Esophagus muscularis mucosa (tissue), 4 donors: Measurements from ENCODE around the gene SLC33A1. TPM values are rescaled to one million over a fixed set of nuclear protein-coding genes. Genes with fewer than 3 reads are reported as not detected.

ENCODE experiments used
- DNase-seq: peaks from one replicate; pipeline ENCODE4 v3.0.0-alpha.2; 2017; ENCODE audit errors: extremely low spot score
- H3K27ac ChIP-seq, 4 donors: fragments of 200-600 bp; sonication (generic); replicated peaks in 1 of 4; 1 replicate in 3 of 4; 2 replicates in 1 of 4; pipeline ENCODE4 v1.5.1; 2016 to 2019; ENCODE audit warnings: mild to moderate bottlenecking in 1 of 4
- H3K27me3 ChIP-seq, 4 donors: fragments of 200-600 bp; sonication (generic); one replicate each; pipeline versions ENCODE4 v1.5.1 to v1.6.0; 2016 to 2019
- H3K36me3 ChIP-seq, 4 donors: fragments of 200-600 bp; sonication (generic); one replicate each; pipeline ENCODE4 v1.5.1; 2016 to 2019
- H3K4me1 ChIP-seq, 4 donors: fragments of 200-600 bp; sonication (generic); one replicate each; pipeline ENCODE4 v1.5.1; 2016 to 2019
- H3K4me3 ChIP-seq, 4 donors: fragments of 200-600 bp; sonication (generic); 1 replicate in 2 of 4; 2 replicates in 2 of 4; pipeline ENCODE4 v1.5.1; 2016 to 2019; ENCODE audit warnings: mild to moderate bottlenecking in 4 of 4, moderate library complexity in 1 of 4
- H3K9me3 ChIP-seq, 4 donors: fragments of 200-600 bp; sonication (generic); 1 replicate in 3 of 4; 2 replicates in 1 of 4; pipeline ENCODE4 v1.5.1; 2016 to 2019
- EP300 ChIP-seq: sonication (generic); formaldehyde crosslinking; IDR thresholded peaks from one replicate; pipeline ENCODE4 v1.6.1; 2017; ENCODE audit warnings: antibody characterized with exemption
- POLR2A ChIP-seq: fragments of 450-650 bp; IDR thresholded peaks from one replicate; pipeline ENCODE4 v1.6.1; 2017; ENCODE audit warnings: antibody characterized with exemption, moderate library complexity, mild to moderate bottlenecking, low read depth
- POLR2AphosphoS5 ChIP-seq, 2 donors: sonication (generic); formaldehyde crosslinking; IDR thresholded peaks; one replicate each; pipeline ENCODE4 v1.6.1; 2017; ENCODE audit warnings: antibody characterized with exemption in 2 of 2
- WGBS: methylation state at CpG from one replicate; pipeline ENCODE4 v1.1.5; 2018; 5-methylcytosine and 5-hydroxymethylcytosine counted together
- intact Hi-C: fragments of 100-400 bp; cut with DNase I; formaldehyde crosslinking; loops from one replicate; pipeline ENCODE4 v1.15.1; 2023
- total RNA-seq, 4 donors: library from RNA; depleted of rRNA; stranded (reverse); fragments of >200 nt; gene quantifications; one replicate each; pipeline versions ENCODE4 v1.1.0 to v1.2.1, GENCODE V29; 2016
- TF ChIP-seq, protein P1 (sequence below), 3 experiments: fragments of 200-600 bp in 2 of 3; fragments of 450-650 bp in 1 of 3; sonication (generic) in 2 of 3; IDR thresholded peaks; one replicate each; pipeline ENCODE4 v1.5.1; 2017 to 2019; ENCODE audit warnings: antibody characterized with exemption in 3 of 3, mild to moderate bottlenecking in 2 of 3, moderate library complexity in 1 of 3

Gene SLC33A1
- total RNA-seq, 4 donors from 2014 or later: 17.4 to 22.2 (median 19.8) TPM

DNA sequence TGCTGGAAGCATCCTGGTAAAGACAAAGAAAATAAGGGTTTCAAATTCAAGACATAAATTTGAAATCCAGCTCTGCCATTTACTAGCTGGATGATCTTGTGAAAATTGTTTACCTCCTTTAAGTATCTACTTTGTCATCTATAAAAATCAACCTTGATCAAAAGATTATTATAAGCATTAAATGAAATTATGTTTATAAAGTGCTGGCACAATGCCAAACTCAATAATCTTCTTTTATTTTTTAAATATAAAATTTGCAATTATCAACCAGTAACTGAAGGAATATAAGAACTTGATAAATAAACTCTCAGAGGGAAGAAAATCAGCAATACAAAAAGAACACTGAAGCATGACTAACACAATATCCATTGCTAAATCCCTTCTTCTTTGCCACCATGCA is 73.9 kb downstream of the SLC33A1 start:
- Histone ChIP-seq H3K36me3 (peaks cover 8 to 38% (median 16%) of the 10 kb centered on the region in 4 donors), H3K4me3 (no peak overlapping the region), H3K27ac (no peak overlapping the region), H3K4me1 (no peaks in the 10 kb centered on the region), H3K9me3 (peaks cover 0 to 13% (median 10%) of the 10 kb centered on the region in 4 donors), H3K27me3 (no peaks in the 10 kb centered on the region)
- TF ChIP-seq, protein P1, sequence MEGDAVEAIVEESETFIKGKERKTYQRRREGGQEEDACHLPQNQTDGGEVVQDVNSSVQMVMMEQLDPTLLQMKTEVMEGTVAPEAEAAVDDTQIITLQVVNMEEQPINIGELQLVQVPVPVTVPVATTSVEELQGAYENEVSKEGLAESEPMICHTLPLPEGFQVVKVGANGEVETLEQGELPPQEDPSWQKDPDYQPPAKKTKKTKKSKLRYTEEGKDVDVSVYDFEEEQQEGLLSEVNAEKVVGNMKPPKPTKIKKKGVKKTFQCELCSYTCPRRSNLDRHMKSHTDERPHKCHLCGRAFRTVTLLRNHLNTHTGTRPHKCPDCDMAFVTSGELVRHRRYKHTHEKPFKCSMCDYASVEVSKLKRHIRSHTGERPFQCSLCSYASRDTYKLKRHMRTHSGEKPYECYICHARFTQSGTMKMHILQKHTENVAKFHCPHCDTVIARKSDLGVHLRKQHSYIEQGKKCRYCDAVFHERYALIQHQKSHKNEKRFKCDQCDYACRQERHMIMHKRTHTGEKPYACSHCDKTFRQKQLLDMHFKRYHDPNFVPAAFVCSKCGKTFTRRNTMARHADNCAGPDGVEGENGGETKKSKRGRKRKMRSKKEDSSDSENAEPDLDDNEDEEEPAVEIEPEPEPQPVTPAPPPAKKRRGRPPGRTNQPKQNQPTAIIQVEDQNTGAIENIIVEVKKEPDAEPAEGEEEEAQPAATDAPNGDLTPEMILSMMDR (IDR thresholded peaks at IDR 0.05): no peak
- TF ChIP-seq POLR2AphosphoS5 (IDR thresholded peaks at IDR 0.05) (no peak), EP300 (no peak), POLR2A (no peak)
- intact Hi-C loops: no loop called here
- no peak for DNase-seq

DNA sequence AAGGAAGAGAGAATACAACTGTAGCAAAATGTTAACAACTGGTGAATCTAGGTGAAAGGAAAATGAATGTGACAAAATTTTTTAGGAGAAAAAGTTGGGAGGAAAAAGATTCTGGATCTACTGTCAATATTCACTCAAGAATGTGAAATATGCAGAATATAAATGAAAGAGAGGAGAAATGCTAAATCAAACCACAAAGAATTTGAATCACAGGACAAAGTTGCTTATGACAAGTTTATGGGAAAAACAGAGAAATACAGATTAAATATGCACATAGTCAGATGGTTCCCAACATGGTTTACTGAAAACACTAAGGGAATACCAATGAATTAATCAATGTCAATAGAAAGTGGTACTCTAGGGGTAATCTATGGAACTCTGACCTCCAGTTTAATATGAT is 75.8 kb downstream of the SLC33A1 start:
- intact Hi-C loops: no loop called here
- peaks cover 8 to 31% (median 16%) of the 10 kb centered on the region in 4 donors for H3K36me3 ChIP-seq
- peaks cover 0 to 4% (median 3%) of the 10 kb centered on the region in 4 donors for H3K4me1 ChIP-seq
- peaks cover 0 to 13% (median 10%) of the 10 kb centered on the region in 4 donors for H3K9me3 ChIP-seq
- no peaks in the 10 kb centered on the region for H3K27me3 ChIP-seq
- no peak for DNase-seq
- TF ChIP-seq, protein P1 (IDR thresholded peaks at IDR 0.05): no peak
- TF ChIP-seq POLR2A (no peak), EP300 (no peak), POLR2AphosphoS5 (IDR thresholded peaks at IDR 0.05) (no peak)
- H3K27ac ChIP-seq: no peak overlapping the region
- no peak overlapping the region for H3K4me3 ChIP-seq

GRCh38 chr3:155772801-155773200 is 81.4 kb downstream of the SLC33A1 start:
- 82% methylated on average over 1 of the region's 1 CpG for WGBS
- Histone ChIP-seq H3K27me3 (no peaks in the 10 kb centered on the region), H3K9me3 (no peaks in the 10 kb centered on the region), H3K27ac (no peak overlapping the region), H3K4me1 (peaks cover 0 to 15% (median 12%) of the 10 kb centered on the region in 4 donors), H3K36me3 (peaks cover 0 to 29% (median 9%) of the 10 kb centered on the region in 4 donors), H3K4me3 (no peak overlapping the region)
- DNase-seq: no peak
- TF ChIP-seq EP300 (no peak), POLR2A (no peak), POLR2AphosphoS5 (IDR thresholded peaks at IDR 0.05) (no peak)
- TF ChIP-seq, protein P1 (IDR thresholded peaks at IDR 0.05): no peak
- intact Hi-C loops: no loop called here

- peaks cover 0 to 15% (median 12%) of the 10 kb centered on the region in 4 donors for H3K4me1 ChIP-seq
- peaks cover 3 to 35% (median 14%) of the 10 kb centered on the region in 4 donors for H3K36me3 ChIP-seq
- intact Hi-C loops: no loop called here
- 97% methylated on average over 6 of the region's 6 CpGs for WGBS
- H3K27ac ChIP-seq: no peak overlapping the region
- TF ChIP-seq POLR2A (no peak), EP300 (no peak), POLR2AphosphoS5 (IDR thresholded peaks at IDR 0.05) (no peak)
- TF ChIP-seq, protein P1 (IDR thresholded peaks at IDR 0.05): no peak
- no peak for DNase-seq
- H3K27me3 ChIP-seq: no peaks in the 10 kb centered on the region
- H3K4me3 ChIP-seq: no peak overlapping the region
- no peaks in the 10 kb centered on the region for H3K9me3 ChIP-seq
Observed at GRCh38 chr3:155771126-155771525, 83.1 kb downstream of the SLC33A1 start.

Other genes starting within 250 kb of the SLC33A1 start
- under 1 TPM; under 0.01 to 0.52 (median 0.36) TPM for gene PLCH1, start 109.4 kb downstream of the SLC33A1 start, total RNA-seq
- 1 to 10 TPM; 2.8 to 3.7 (median 3.1) TPM for gene C3orf33, start 48.1 kb downstream of the SLC33A1 start, total RNA-seq
- 10 to 100 TPM; 21.4 to 27.4 (median 27.2) TPM for gene GMPS, start 16.2 kb upstream of the SLC33A1 start, total RNA-seq